Measurements from ENCODE around the gene PPP1R15B.

GRCh38 chr1:204373911-204374310 lies 37.7 kb downstream of the PPP1R15B start:
- no peak for TF ChIP-seq CTCF (IDR thresholded peaks at IDR 0.05)
- no peak for TF ChIP-seq POLR2A (IDR thresholded peaks at IDR 0.05)

All from uterus (tissue), 2 donors.